SK-N-SH (cell line): ENCODE results near the gene CLEC20A. TPM values are rescaled to one million over a fixed set of nuclear protein-coding genes. Genes with fewer than 3 reads are reported as not detected.

Source experiments
- CTCF ChIA-PET: fragments of 300-600, 350-600 bp; formaldehyde crosslinking; extraction: SDS; loops from one replicate; lab custom pipeline; 2021; lab: Yijun Ruan, JAX
- POLR2A ChIA-PET: fragments of 350-600 bp; sonication (Branson Sonifier 250); formaldehyde crosslinking; extraction: SDS; loops from one replicate; lab custom pipeline; 2020; ENCODE audit warnings: antibody characterized with exemption, inconsistent platforms; lab: Yijun Ruan, JAX
- DNase-seq: peaks from one replicate; pipeline ENCODE4 v3.0.0; 2012
- H2AFZ ChIP-seq: fragments of 200-600 bp; sonication (generic); 2 replicates; pipeline ENCODE4 v1.8.1; 2016; ENCODE audit warnings: antibody characterized with exemption, mild to moderate bottlenecking, low read depth
- H3F3A ChIP-seq: fragments of 200-600 bp; sonication (generic); replicated peaks from 2 replicates; pipeline ENCODE3; 2016; ENCODE audit warnings: antibody characterized with exemption, mild to moderate bottlenecking; ENCODE audit not compliant: insufficient read depth
- H3K27ac ChIP-seq, 2 experiments: fragments of 200-500 bp in 1 of 2; fragments of 200-600 bp in 1 of 2; sonication (Bioruptor generic) in 1 of 2; sonication (generic), shearing (Covaris generic) in 1 of 2; 2 replicates each; pipeline versions ENCODE4 v1.5.1 to v1.6.1; 2014 to 2016; ENCODE audit warnings: low read depth in 2 of 2, inconsistent platforms in 1 of 2, low read length in 1 of 2, mild to moderate bottlenecking in 1 of 2, mixed read lengths in 1 of 2
- H3K27me3 ChIP-seq: fragments of 200-600 bp; sonication (generic), shearing (Covaris generic); 2 replicates; pipeline ENCODE4 v1.6.1; 2016; ENCODE audit warnings: mixed run types; ENCODE audit not compliant: insufficient read depth
- H3K36me3 ChIP-seq, 2 experiments: fragments of 200-500 bp in 1 of 2; fragments of 200-600 bp in 1 of 2; sonication (Bioruptor generic) in 1 of 2; sonication (generic) in 1 of 2; replicated peaks in 1 of 2; 2 replicates each; pipeline versions ENCODE3 to v1.5.1; 2014 to 2016; ENCODE audit warnings: low read length in 1 of 2, mild to moderate bottlenecking in 1 of 2; ENCODE audit not compliant: insufficient read depth in 2 of 2, control insufficient read depth in 1 of 2
- H3K4me1 ChIP-seq, 2 experiments: fragments of 200-500 bp in 1 of 2; fragments of 200-600 bp in 1 of 2; sonication (Bioruptor generic) in 1 of 2; sonication (generic), shearing (Covaris generic) in 1 of 2; 2 replicates each; pipeline versions ENCODE4 v1.5.1 to v1.6.1; 2014 to 2016; ENCODE audit warnings: low read depth in 1 of 2, low read length in 1 of 2, mixed run types in 1 of 2; ENCODE audit not compliant: insufficient read depth in 2 of 2, control insufficient read depth in 1 of 2
- H3K4me2 ChIP-seq: fragments of 200-600 bp; sonication (generic), shearing (Covaris generic); 2 replicates; pipeline ENCODE4 v1.6.1; 2017; ENCODE audit warnings: mixed run types
- H3K4me3 ChIP-seq, 2 experiments: fragments of 200-500 bp in 1 of 2; fragments of 200-600 bp in 1 of 2; sonication (Bioruptor generic) in 1 of 2; sonication (generic), shearing (Covaris generic) in 1 of 2; 2 replicates each; pipeline versions ENCODE4 v1.5.1 to v1.8.1; 2014 to 2016; ENCODE audit warnings: low read depth in 2 of 2, inconsistent platforms in 1 of 2, low read length in 1 of 2, mild to moderate bottlenecking in 1 of 2, mixed read lengths in 1 of 2, moderate library complexity in 1 of 2
- H3K79me2 ChIP-seq: fragments of 200-600 bp; sonication (generic); 2 replicates; pipeline ENCODE4 v1.8.1; 2017; ENCODE audit warnings: mild to moderate bottlenecking; ENCODE audit not compliant: insufficient read depth
- H3K9ac ChIP-seq: fragments of 200-600 bp; sonication (generic); 2 replicates; pipeline ENCODE4 v1.6.1; 2017; ENCODE audit warnings: mixed run types
- H3K9me2 ChIP-seq: fragments of 200-600 bp; sonication (generic); 2 replicates; pipeline ENCODE4 v1.6.1; 2017; ENCODE audit warnings: mixed run types
- H3K9me3 ChIP-seq: fragments of 200-600 bp; sonication (generic); 2 replicates; pipeline ENCODE4 v1.6.1; 2017; ENCODE audit warnings: mixed run types, mild to moderate bottlenecking, moderate library complexity
- H4K20me1 ChIP-seq: fragments of 200-600 bp; sonication (generic); 2 replicates; pipeline ENCODE4 v1.6.1; 2017; ENCODE audit warnings: mild to moderate bottlenecking, mixed run types; ENCODE audit not compliant: insufficient read depth
- CTCF ChIP-seq: fragments of 200-600 bp; sonication (generic); IDR thresholded peaks from 2 replicates; pipeline ENCODE4 v1.6.1; 2017; ENCODE audit warnings: antibody characterized with exemption, mild to moderate bottlenecking, moderate library complexity
- EZH2phosphoT487 ChIP-seq: fragments of 200-600 bp; sonication (generic); IDR thresholded peaks from 2 replicates; pipeline ENCODE4 v1.6.1; 2017; ENCODE audit warnings: low read depth, mixed run types, mild to moderate bottlenecking, antibody characterized with exemption, moderate library complexity, borderline replicate concordance
- FOXM1 ChIP-seq: IDR thresholded peaks from 2 replicates; pipeline ENCODE4 v1.4.0; 2012; ENCODE audit warnings: low read depth, mild to moderate bottlenecking
- GABPA ChIP-seq: IDR thresholded peaks from 2 replicates; pipeline ENCODE4 v1.4.0; 2012; ENCODE audit warnings: low read depth, mild to moderate bottlenecking
- GATA2 ChIP-seq: sonication (generic); formaldehyde crosslinking; IDR thresholded peaks from 2 replicates; pipeline ENCODE4 v1.5.0; 2020; ENCODE audit warnings: mild to moderate bottlenecking, missing genetic modification reagents
- NFIC ChIP-seq: IDR thresholded peaks from 2 replicates; pipeline ENCODE4 v1.4.0; 2012; ENCODE audit warnings: borderline replicate concordance
- RAD21 ChIP-seq: IDR thresholded peaks from 2 replicates; pipeline ENCODE4 v1.6.1; 2012; ENCODE audit warnings: mild to moderate bottlenecking, low read length
- SIN3A ChIP-seq: IDR thresholded peaks from 2 replicates; pipeline ENCODE4 v1.6.1; 2012; ENCODE audit warnings: low read depth, mild to moderate bottlenecking, low read length, moderate library complexity, borderline replicate concordance
- WGBS: methylation state at CpG from one replicate; pipeline ENCODE4 v1.1.6; 2017; ENCODE audit warnings: low lambda C conversion rate; 5-methylcytosine and 5-hydroxymethylcytosine counted together
- polyA plus RNA-seq, 3 experiments: library from polyadenylated mRNA; depleted of rRNA; stranded (reverse); fragments of >200 nt; gene quantifications; 2 replicates each; pipeline ENCODE4 v1.2.3, GENCODE V29; 2012
- TF ChIP-seq, protein P1 (sequence below): fragments of 150-350 bp; IDR thresholded peaks from 2 replicates; pipeline ENCODE4 v1.6.1; 2017; ENCODE audit warnings: antibody characterized with exemption, low read length, low read depth, borderline replicate concordance
- TF ChIP-seq, protein P2 (sequence below): IDR thresholded peaks from 2 replicates; pipeline ENCODE4 v1.4.0; 2012; ENCODE audit warnings: low read depth, borderline replicate concordance
- TF ChIP-seq, protein P3 (sequence below): IDR thresholded peaks from 2 replicates; pipeline ENCODE4; 2012
- TF ChIP-seq, protein P4 (sequence below): IDR thresholded peaks from 2 replicates; pipeline ENCODE4 v1.4.0; 2012; ENCODE audit warnings: low read depth

CLEC20A gene
- polyA plus RNA-seq, 1 of the 3 experiments (the other 2 are of a cell fraction) = not detected

GRCh38 chr1:178518894-178519293 is 22.1 kb upstream of the CLEC20A start:
- DNase-seq = no peak
- H3K9ac ChIP-seq = no peak overlapping the region
- WGBS = 70% methylated on average over 4 of the region's 4 CpGs

More at GRCh38 chr1:178518894-178519293, 22.1 kb upstream of the CLEC20A start:
- H3K79me2 ChIP-seq = no peaks in the 10 kb centered on the region
- TF ChIP-seq, protein P1, sequence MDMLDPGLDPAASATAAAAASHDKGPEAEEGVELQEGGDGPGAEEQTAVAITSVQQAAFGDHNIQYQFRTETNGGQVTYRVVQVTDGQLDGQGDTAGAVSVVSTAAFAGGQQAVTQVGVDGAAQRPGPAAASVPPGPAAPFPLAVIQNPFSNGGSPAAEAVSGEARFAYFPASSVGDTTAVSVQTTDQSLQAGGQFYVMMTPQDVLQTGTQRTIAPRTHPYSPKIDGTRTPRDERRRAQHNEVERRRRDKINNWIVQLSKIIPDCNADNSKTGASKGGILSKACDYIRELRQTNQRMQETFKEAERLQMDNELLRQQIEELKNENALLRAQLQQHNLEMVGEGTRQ = no peak
- TF ChIP-seq, protein P2, sequence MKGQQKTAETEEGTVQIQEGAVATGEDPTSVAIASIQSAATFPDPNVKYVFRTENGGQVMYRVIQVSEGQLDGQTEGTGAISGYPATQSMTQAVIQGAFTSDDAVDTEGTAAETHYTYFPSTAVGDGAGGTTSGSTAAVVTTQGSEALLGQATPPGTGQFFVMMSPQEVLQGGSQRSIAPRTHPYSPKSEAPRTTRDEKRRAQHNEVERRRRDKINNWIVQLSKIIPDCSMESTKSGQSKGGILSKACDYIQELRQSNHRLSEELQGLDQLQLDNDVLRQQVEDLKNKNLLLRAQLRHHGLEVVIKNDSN = no peak
- TF ChIP-seq FOXM1 (no peak), GATA2 (CRISPR knock-in tag) (no peak), GABPA (no peak), NFIC (no peak), SIN3A (no peak), RAD21 (no peak), CTCF (no peak), EZH2phosphoT487 (no peak)
- TF ChIP-seq, protein P3, sequence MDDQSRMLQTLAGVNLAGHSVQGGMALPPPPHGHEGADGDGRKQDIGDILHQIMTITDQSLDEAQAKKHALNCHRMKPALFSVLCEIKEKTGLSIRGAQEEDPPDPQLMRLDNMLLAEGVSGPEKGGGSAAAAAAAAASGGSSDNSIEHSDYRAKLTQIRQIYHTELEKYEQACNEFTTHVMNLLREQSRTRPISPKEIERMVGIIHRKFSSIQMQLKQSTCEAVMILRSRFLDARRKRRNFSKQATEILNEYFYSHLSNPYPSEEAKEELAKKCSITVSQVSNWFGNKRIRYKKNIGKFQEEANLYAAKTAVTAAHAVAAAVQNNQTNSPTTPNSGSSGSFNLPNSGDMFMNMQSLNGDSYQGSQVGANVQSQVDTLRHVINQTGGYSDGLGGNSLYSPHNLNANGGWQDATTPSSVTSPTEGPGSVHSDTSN = no peak
- TF ChIP-seq, protein P4, sequence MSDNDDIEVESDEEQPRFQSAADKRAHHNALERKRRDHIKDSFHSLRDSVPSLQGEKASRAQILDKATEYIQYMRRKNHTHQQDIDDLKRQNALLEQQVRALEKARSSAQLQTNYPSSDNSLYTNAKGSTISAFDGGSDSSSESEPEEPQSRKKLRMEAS = no peak
- TF ChIP-seq, all 33 proteins: peak for 0
- ChIA-PET POLR2A (no interaction called here), CTCF (interaction anchor here (0.7 to 2.0 kb wide), 3 partner anchors 13 to 23 kb away, joined by 3 to 8 read pairs (median 4); no protein-coding TSS in a partner anchor)
- Histone ChIP-seq H3K4me2 (no peak overlapping the region), H3F3A (no peaks in the 10 kb centered on the region), H2AFZ (no peak overlapping the region), H3K9me2 (no peaks in the 10 kb centered on the region), H3K4me3 (no peak overlapping the region), H3K4me1 (no peaks in the 10 kb centered on the region), H3K9me3 (no peaks in the 10 kb centered on the region), H3K27ac (no peak overlapping the region), H4K20me1 (no peaks in the 10 kb centered on the region), H3K36me3 (no peaks in the 10 kb centered on the region), H3K27me3 (no peaks in the 10 kb centered on the region)
